H9 (cell line): ENCODE results near the gene TENM3. TPM values are rescaled to one million over a fixed set of nuclear protein-coding genes. Genes with fewer than 3 reads are reported as not detected.

Experiments
- DNase-seq: peaks from one replicate; pipeline ENCODE4 v3.0.0-alpha.2; 2017
- H2AFZ ChIP-seq: one replicate; pipeline ENCODE4 v1.6.1; 2013; ENCODE audit warnings: mild to moderate bottlenecking, low read length, control low read depth, moderate library complexity
- H2AK5ac ChIP-seq: 2 replicates; pipeline ENCODE4 v1.6.1; 2013; ENCODE audit warnings: low read length, control low read depth, mixed read lengths; ENCODE audit not compliant: insufficient read length
- H2BK120ac ChIP-seq: one replicate; pipeline ENCODE4 v1.6.1; 2013; ENCODE audit warnings: low read depth, mild to moderate bottlenecking, low read length, control low read depth, inconsistent platforms; ENCODE audit not compliant: poor library complexity, severe bottlenecking
- H2BK12ac ChIP-seq: 2 replicates; pipeline ENCODE4 v1.6.1; 2013; ENCODE audit warnings: low read length, control low read depth, mixed read lengths, low read depth; ENCODE audit not compliant: insufficient read length
- H2BK15ac ChIP-seq: 2 replicates; pipeline ENCODE4 v1.6.1; 2013; ENCODE audit warnings: low read depth, low read length, control low read depth
- H2BK20ac ChIP-seq: one replicate; pipeline ENCODE4 v1.6.1; 2013; ENCODE audit warnings: low read depth, mild to moderate bottlenecking, low read length, control low read depth, inconsistent platforms; ENCODE audit not compliant: poor library complexity, severe bottlenecking
- H2BK5ac ChIP-seq: 2 replicates; pipeline ENCODE4 v1.6.1; 2013; ENCODE audit warnings: low read length, control low read depth, mixed read lengths; ENCODE audit not compliant: insufficient read length
- H3K14ac ChIP-seq: 2 replicates; pipeline ENCODE4 v1.6.1; 2013; ENCODE audit warnings: low read length, control low read depth; ENCODE audit not compliant: insufficient read depth
- H3K18ac ChIP-seq: 2 replicates; pipeline ENCODE4 v1.6.1; 2013; ENCODE audit warnings: low read depth, mild to moderate bottlenecking, mixed read lengths, low read length, control low read depth; ENCODE audit not compliant: insufficient read length
- H3K23ac ChIP-seq: 2 replicates; pipeline ENCODE4 v1.6.1; 2013; ENCODE audit warnings: low read length, control low read depth, mixed read lengths, low read depth; ENCODE audit not compliant: insufficient read length
- H3K23me2 ChIP-seq: 2 replicates; pipeline ENCODE4 v1.6.1; 2013; ENCODE audit warnings: low read depth, mild to moderate bottlenecking, mixed read lengths, low read length, control low read depth; ENCODE audit not compliant: insufficient read length, poor library complexity, severe bottlenecking
- H3K27ac ChIP-seq: 2 replicates; pipeline ENCODE4 v1.5.1; 2013; ENCODE audit warnings: low read length, control low read depth, mixed read lengths, low read depth; ENCODE audit not compliant: insufficient read length
- H3K27me3 ChIP-seq: 2 replicates; pipeline ENCODE4 v1.6.1; 2013; ENCODE audit warnings: low read length, control low read depth, inconsistent platforms; ENCODE audit not compliant: insufficient read depth
- H3K4ac ChIP-seq: 2 replicates; pipeline ENCODE4 v1.6.1; 2013; ENCODE audit warnings: low read depth, mild to moderate bottlenecking, control low read depth, inconsistent platforms, low read length, moderate library complexity
- H3K4me1 ChIP-seq: 2 replicates; pipeline ENCODE4 v1.6.1; 2013; ENCODE audit warnings: low read length, control low read depth, inconsistent platforms; ENCODE audit not compliant: insufficient read depth
- H3K4me2 ChIP-seq: 2 replicates; pipeline ENCODE4 v1.6.1; 2013; ENCODE audit warnings: low read length, control low read depth, mixed read lengths; ENCODE audit not compliant: insufficient read length, insufficient read depth
- H3K56ac ChIP-seq: 2 replicates; pipeline ENCODE4 v1.6.1; 2013; ENCODE audit warnings: low read depth, mild to moderate bottlenecking, mixed read lengths, low read length, control low read depth; ENCODE audit not compliant: insufficient read length
- H3K79me1 ChIP-seq: 2 replicates; pipeline ENCODE4 v1.6.1; 2013; ENCODE audit warnings: low read depth, mild to moderate bottlenecking, moderate library complexity, low read length, control low read depth, inconsistent platforms; ENCODE audit not compliant: insufficient read depth, poor library complexity, severe bottlenecking
- H3K79me2 ChIP-seq: 2 replicates; pipeline ENCODE4 v1.6.1; 2013; ENCODE audit warnings: low read length, control low read depth, inconsistent platforms; ENCODE audit not compliant: insufficient read depth
- H3K9ac ChIP-seq: 2 replicates; pipeline ENCODE4 v1.6.1; 2013; ENCODE audit warnings: low read length, control low read depth, mixed read lengths; ENCODE audit not compliant: insufficient read length; ENCODE audit errors: extremely low read depth
- H3K9me3 ChIP-seq: one replicate; pipeline ENCODE4 v1.6.1; 2013; ENCODE audit warnings: low read depth, low read length, inconsistent platforms; ENCODE audit not compliant: control insufficient read depth
- H3T11ph ChIP-seq: one replicate; pipeline ENCODE4 v1.6.1; 2013; ENCODE audit warnings: mild to moderate bottlenecking, low read length, control low read depth, inconsistent platforms
- H4K20me1 ChIP-seq: one replicate; pipeline ENCODE4 v1.6.1; 2013; ENCODE audit not compliant: control insufficient read depth, insufficient read length, insufficient read depth
- H4K5ac ChIP-seq: 2 replicates; pipeline ENCODE4 v1.6.1; 2013; ENCODE audit warnings: low read depth, mild to moderate bottlenecking, mixed read lengths, low read length, control low read depth; ENCODE audit not compliant: insufficient read length
- H4K8ac ChIP-seq: replicated peaks from 2 replicates; pipeline ENCODE4 v1.6.1; 2013; ENCODE audit warnings: low read length, control low read depth, mixed read lengths, low read depth; ENCODE audit not compliant: insufficient read length
- H4K91ac ChIP-seq: 2 replicates; pipeline ENCODE4 v1.6.1; 2013; ENCODE audit warnings: low read depth, mild to moderate bottlenecking, moderate library complexity, mixed read lengths, low read length, control low read depth; ENCODE audit not compliant: insufficient read length
- H3K27ac Mint-ChIP-seq, 3 experiments: 2 replicates in 2 of 3; 3 replicates in 1 of 3; pipeline ENCODE4 v1.8.0; 2020 to 2021; ENCODE audit warnings: mixed read lengths in 3 of 3, mild to moderate bottlenecking in 1 of 3, moderate library complexity in 1 of 3
- H3K27me3 Mint-ChIP-seq: 2 replicates; pipeline ENCODE4 v1.8.0; 2021; ENCODE audit warnings: low read depth, mild to moderate bottlenecking, moderate library complexity, mixed read lengths
- H3K36me3 Mint-ChIP-seq, 3 experiments: 2 replicates in 2 of 3; 3 replicates in 1 of 3; pipeline ENCODE4 v1.8.0; 2020 to 2021; ENCODE audit warnings: low read depth in 3 of 3, mixed read lengths in 3 of 3; ENCODE audit not compliant: insufficient read depth in 1 of 3
- H3K4me1 Mint-ChIP-seq, 2 experiments: 2 replicates each; pipeline ENCODE4 v1.8.0; 2020; ENCODE audit warnings: mixed read lengths in 2 of 2
- H3K4me3 Mint-ChIP-seq, 2 experiments: 2 replicates in 1 of 2; 3 replicates in 1 of 2; pipeline ENCODE4 v1.8.0; 2020 to 2021; ENCODE audit warnings: mild to moderate bottlenecking in 2 of 2, mixed read lengths in 2 of 2, moderate library complexity in 1 of 2
- H3K9me3 Mint-ChIP-seq, 2 experiments: 2 replicates in 1 of 2; 3 replicates in 1 of 2; pipeline ENCODE4 v1.8.0; 2020; ENCODE audit warnings: mild to moderate bottlenecking in 2 of 2, mixed read lengths in 2 of 2, moderate library complexity in 1 of 2
- WGBS: extraction: QIAGEN DNeasy Blood & Tissue Kit; methylation state at CpG from one replicate; pipeline ENCODE4 v1.1.7; 2013; ENCODE audit warnings: missing lambda C conversion rate, low lambda C conversion rate, mixed read lengths; ENCODE audit not compliant: insufficient read length; ENCODE audit errors: extremely low coverage; 5-methylcytosine and 5-hydroxymethylcytosine counted together
- total RNA-seq: library from RNA; stranded (reverse); gene quantifications from 2 replicates; pipeline ENCODE4 v1.2.1, GENCODE V29; 2021
- TF ChIP-seq, protein P1 (sequence below): fragments of 200-600 bp; sonication (generic); conservative IDR thresholded peaks from 3 replicates; pipeline ENCODE4 v1.8.0; 2021; ENCODE audit warnings: antibody characterized with exemption, mild to moderate bottlenecking

TENM3 gene
- total RNA-seq, 1 experiment from 2014 or later, result 49.6 TPM

DNA sequence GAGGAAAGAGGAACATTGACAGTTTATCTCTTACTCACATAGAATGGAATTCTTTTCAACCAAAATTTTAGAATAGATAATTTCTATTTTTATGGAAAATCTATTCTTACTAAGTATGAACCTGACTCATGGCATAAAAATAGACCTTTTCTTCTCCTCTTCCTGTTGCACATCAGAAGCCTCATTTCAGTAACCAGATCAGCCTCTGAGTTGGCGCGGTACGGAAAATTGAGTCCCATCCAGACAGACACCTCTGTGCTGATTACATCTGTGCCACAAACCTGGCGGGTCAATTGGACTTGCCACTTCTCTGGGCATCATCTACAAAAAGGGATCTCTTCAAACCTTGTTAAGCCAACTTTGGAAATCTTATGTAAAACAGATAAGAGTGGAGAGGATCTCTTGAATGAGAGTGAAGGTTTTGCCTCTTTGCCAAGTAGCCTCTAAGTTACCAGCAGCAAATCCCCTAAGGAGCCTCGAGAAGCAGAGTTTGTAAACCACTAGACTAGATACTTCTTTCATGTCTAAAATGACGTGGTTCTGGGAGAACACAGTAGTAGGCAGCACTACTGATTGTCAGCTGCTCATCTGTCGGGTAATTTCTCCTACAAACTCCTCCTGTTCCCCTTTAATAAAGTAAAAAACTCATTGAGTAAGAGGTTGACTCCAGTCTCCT is 37.4 kb downstream of the TENM3 start:
- H3K56ac ChIP-seq, result no peak overlapping the region
- no peaks in the 10 kb centered on the region for H4K20me1 ChIP-seq
- H3K9me3 ChIP-seq, result no peaks in the 10 kb centered on the region
- H3K4me1 ChIP-seq, result no peaks in the 10 kb centered on the region; the same call in 1 of the 2 replicates
- H3K14ac ChIP-seq, result no peak overlapping the region
- H2BK120ac ChIP-seq, result no peak overlapping the region
- H3K4me1 Mint-ChIP-seq, result peaks cover 5% of the 10 kb centered on the region in 2 experiments
- H3K27me3 Mint-ChIP-seq, result no peaks in the 10 kb centered on the region
- H4K5ac ChIP-seq, result no peak overlapping the region
- no peak overlapping the region for H3K27ac Mint-ChIP-seq
- H3K79me2 ChIP-seq, result no peaks in the 10 kb centered on the region
- H3K23ac ChIP-seq, result no peak overlapping the region
- H3K27ac ChIP-seq, result no peak overlapping the region
- TF ChIP-seq, protein P1, sequence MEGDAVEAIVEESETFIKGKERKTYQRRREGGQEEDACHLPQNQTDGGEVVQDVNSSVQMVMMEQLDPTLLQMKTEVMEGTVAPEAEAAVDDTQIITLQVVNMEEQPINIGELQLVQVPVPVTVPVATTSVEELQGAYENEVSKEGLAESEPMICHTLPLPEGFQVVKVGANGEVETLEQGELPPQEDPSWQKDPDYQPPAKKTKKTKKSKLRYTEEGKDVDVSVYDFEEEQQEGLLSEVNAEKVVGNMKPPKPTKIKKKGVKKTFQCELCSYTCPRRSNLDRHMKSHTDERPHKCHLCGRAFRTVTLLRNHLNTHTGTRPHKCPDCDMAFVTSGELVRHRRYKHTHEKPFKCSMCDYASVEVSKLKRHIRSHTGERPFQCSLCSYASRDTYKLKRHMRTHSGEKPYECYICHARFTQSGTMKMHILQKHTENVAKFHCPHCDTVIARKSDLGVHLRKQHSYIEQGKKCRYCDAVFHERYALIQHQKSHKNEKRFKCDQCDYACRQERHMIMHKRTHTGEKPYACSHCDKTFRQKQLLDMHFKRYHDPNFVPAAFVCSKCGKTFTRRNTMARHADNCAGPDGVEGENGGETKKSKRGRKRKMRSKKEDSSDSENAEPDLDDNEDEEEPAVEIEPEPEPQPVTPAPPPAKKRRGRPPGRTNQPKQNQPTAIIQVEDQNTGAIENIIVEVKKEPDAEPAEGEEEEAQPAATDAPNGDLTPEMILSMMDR, result no peak
- H2BK20ac ChIP-seq, result no peak overlapping the region
- H3K9me3 Mint-ChIP-seq, result no peaks in the 10 kb centered on the region
- H3T11ph ChIP-seq, result no peak overlapping the region
- WGBS, result no CpG with 5 or more reads among the region's 7 CpGs
- 0 out of 7 replicates have a peak, but pooled peaks cover 0 to 2% (median 0%) of the 10 kb centered on the region in 3 experiments for H3K36me3 Mint-ChIP-seq
- no peaks in the 10 kb centered on the region for H3K27me3 ChIP-seq
- H4K8ac ChIP-seq, result no peak overlapping the region
- no peaks in the 10 kb centered on the region for H3K23me2 ChIP-seq
- no peaks in the 10 kb centered on the region for H3K79me1 ChIP-seq
- no peak overlapping the region for H2BK15ac ChIP-seq
- no peak for DNase-seq
- no peak overlapping the region for H4K91ac ChIP-seq
- H3K18ac ChIP-seq, result no peak overlapping the region
- no peak overlapping the region for H2AFZ ChIP-seq
- H2AK5ac ChIP-seq, result no peak overlapping the region
- no peak overlapping the region for H3K9ac ChIP-seq
- H3K4ac ChIP-seq, result no peak overlapping the region
- no peak overlapping the region for H2BK5ac ChIP-seq
- H2BK12ac ChIP-seq, result no peak overlapping the region
- no peak overlapping the region for H3K4me2 ChIP-seq
- no peak overlapping the region for H3K4me3 Mint-ChIP-seq
